ENCODE data around the gene C5orf58. TPM values are rescaled to one million over a fixed set of nuclear protein-coding genes. Genes with fewer than 3 reads are reported as not detected.

Gene C5orf58
- total and polyA plus RNA-seq, 2 donors (not counting 1 experiment from before 2014, with no cell fraction given), result not detected

DNA sequence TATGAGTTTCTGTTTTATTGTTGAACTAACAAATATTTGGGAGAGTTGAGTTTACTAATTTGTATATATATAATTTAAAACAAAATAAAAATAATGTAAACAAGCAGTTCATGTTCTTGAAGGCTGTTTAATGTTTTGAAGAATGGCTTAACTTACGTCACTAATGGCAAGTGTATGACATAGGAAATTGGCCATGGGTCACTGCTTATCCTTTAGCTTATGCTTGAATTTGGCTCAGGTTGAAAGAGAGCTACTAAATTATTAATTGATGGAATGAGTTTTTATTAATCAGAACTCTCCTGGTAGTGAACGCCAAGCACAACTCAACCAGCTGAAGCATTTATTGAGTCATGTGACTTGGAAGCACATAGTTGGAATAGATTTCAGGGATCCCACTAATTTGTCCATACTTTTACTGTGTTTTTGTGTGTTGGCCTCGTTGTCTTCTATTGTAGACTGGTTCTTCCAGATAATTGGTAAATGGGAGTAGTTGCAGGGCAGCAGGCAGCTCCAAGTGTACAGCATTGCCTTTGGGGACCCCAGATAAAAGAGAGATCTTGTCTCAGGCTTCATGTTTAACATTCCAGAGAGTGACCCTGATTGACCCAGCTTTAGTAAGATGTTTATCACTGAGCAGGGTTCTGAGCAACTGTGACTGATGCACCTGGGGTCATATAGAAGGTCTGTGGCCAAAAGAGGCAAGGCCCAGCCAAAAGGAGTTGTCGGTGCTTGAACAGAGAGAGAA lies 13.5 kb downstream of the C5orf58 start:
- H3K9me3 Mint-ChIP-seq (ENCODE audit: insufficient read depth), result no peaks in the 10 kb centered on the region
- peaks cover 4% of the 10 kb centered on the region for H3K27me3 Mint-ChIP-seq
- H3K36me3 ChIP-seq (replicated peaks in 1 of 2; ENCODE audit: control extremely low read depth in 1 of 2, control insufficient read depth in 1 of 2, extremely low read depth in 1 of 2, insufficient read depth in 2 of 2, low read length in 1 of 2), result peaks cover 3 to 5% of the 10 kb centered on the region in 2 experiments
- H4K20me1 ChIP-seq (ENCODE audit: control insufficient read depth, insufficient read depth, low read length, poor library complexity, severe bottlenecking), result no peaks in the 10 kb centered on the region
- no peak overlapping the region for H3K27ac Mint-ChIP-seq
- H2AFZ ChIP-seq (ENCODE audit: insufficient read depth, low read depth, low read length, poor library complexity, severe bottlenecking), result no peak overlapping the region
- H3K9me3 ChIP-seq (ENCODE audit: control extremely low read depth in 1 of 3, control insufficient read depth in 2 of 3, insufficient read depth in 1 of 3, low read length in 2 of 3), result no peaks in the 10 kb centered on the region
- H3K4me1 Mint-ChIP-seq, result peaks cover 2% of the 10 kb centered on the region
- H3K4me2 ChIP-seq (replicated peaks; ENCODE audit: low read depth, low read length, poor library complexity, severe bottlenecking), result no peak overlapping the region
- H3K4me1 ChIP-seq (ENCODE audit: control insufficient read depth in 2 of 2, insufficient read depth in 2 of 2, low read length in 2 of 2), result no peaks in the 10 kb centered on the region
- DNase-seq (no peak), ATAC-seq (ENCODE audit: low read depth) (no peak)
- intact Hi-C loops (cut with micrococcal nuclease), result no loop called here
- no peaks in the 10 kb centered on the region for H3K27me3 ChIP-seq (replicated peaks in 1 of 4; ENCODE audit: control extremely low read depth in 1 of 4, control insufficient read depth in 3 of 4, insufficient read depth in 4 of 4, low read length in 3 of 4)
- H3K4me3 Mint-ChIP-seq, result no peak overlapping the region
- no peak overlapping the region for H3K9ac ChIP-seq (ENCODE audit: low read length)
- H3K4me3 ChIP-seq (ENCODE audit: control extremely low read depth in 1 of 5, extremely low read depth in 1 of 5, insufficient read depth in 1 of 5, low read depth in 2 of 5, low read length in 4 of 5), result no peak overlapping the region
- no peak overlapping the region for H3K27ac ChIP-seq (ENCODE audit: low read length in 2 of 2)
- CTCF ChIA-PET, result interaction anchor here (0.9 to 2.0 kb wide), 3 partner anchors 19 to 93 kb away, joined by 3 to 8 read pairs (median 3); no protein-coding TSS in a partner anchor
- H3K79me2 ChIP-seq (ENCODE audit: control insufficient read depth, insufficient read depth, low read length), result no peaks in the 10 kb centered on the region
- no peak for TF ChIP-seq EZH2 (IDR thresholded peaks at IDR 0.05; ENCODE audit: borderline replicate concordance, insufficient read depth, low read depth, low read length, poor library complexity, severe bottlenecking)
- TF ChIP-seq CTCF (IDR thresholded peaks at IDR 0.05), result no peak
- whole genome bisulfite sequencing (ENCODE audit: insufficient coverage), result 89% methylated on average over 3 of the region's 4 CpGs
- POLR2A ChIA-PET, result no interaction called here

GRCh38 chr5:170247363-170247762 lies 14.6 kb downstream of the C5orf58 start:
- no peak for TF ChIP-seq CTCF (IDR thresholded peaks at IDR 0.05)
- no peak for TF ChIP-seq EZH2 (IDR thresholded peaks at IDR 0.05; ENCODE audit: borderline replicate concordance, insufficient read depth, low read depth, low read length, poor library complexity, severe bottlenecking)
- ChIA-PET POLR2A (no interaction called here), CTCF (interaction anchor here (2.0 kb wide), 1 partner anchor 18 kb away, joined by 8 read pairs; no protein-coding TSS in a partner anchor)
- intact Hi-C loops (cut with micrococcal nuclease), result no loop called here
- Histone ChIP-seq H3K9me3 (ENCODE audit: control extremely low read depth in 1 of 3, control insufficient read depth in 2 of 3, insufficient read depth in 1 of 3, low read length in 2 of 3) (no peaks in the 10 kb centered on the region), H3K4me2 (replicated peaks; ENCODE audit: low read depth, low read length, poor library complexity, severe bottlenecking) (no peak overlapping the region), H3K79me2 (ENCODE audit: control insufficient read depth, insufficient read depth, low read length) (no peaks in the 10 kb centered on the region), H3K27me3 (replicated peaks in 1 of 4; ENCODE audit: control extremely low read depth in 1 of 4, control insufficient read depth in 3 of 4, insufficient read depth in 4 of 4, low read length in 3 of 4) (no peaks in the 10 kb centered on the region), H2AFZ (ENCODE audit: insufficient read depth, low read depth, low read length, poor library complexity, severe bottlenecking) (no peak overlapping the region), H3K9ac (ENCODE audit: low read length) (no peak overlapping the region), H3K36me3 (replicated peaks in 1 of 2; ENCODE audit: control extremely low read depth in 1 of 2, control insufficient read depth in 1 of 2, extremely low read depth in 1 of 2, insufficient read depth in 2 of 2, low read length in 1 of 2) (peaks cover 5 to 6% of the 10 kb centered on the region in 2 experiments), H3K4me1 (ENCODE audit: control insufficient read depth in 2 of 2, insufficient read depth in 2 of 2, low read length in 2 of 2) (no peaks in the 10 kb centered on the region), H4K20me1 (ENCODE audit: control insufficient read depth, insufficient read depth, low read length, poor library complexity, severe bottlenecking) (no peaks in the 10 kb centered on the region), H3K27ac (ENCODE audit: low read length in 2 of 2) (no peak overlapping the region), H3K4me3 (ENCODE audit: control extremely low read depth in 1 of 5, extremely low read depth in 1 of 5, insufficient read depth in 1 of 5, low read depth in 2 of 5, low read length in 4 of 5) (no peak overlapping the region)
- Mint-ChIP-seq H3K4me1 (peaks cover 2% of the 10 kb centered on the region), H3K27ac (no peak overlapping the region), H3K4me3 (no peak overlapping the region), H3K27me3 (peaks cover 4% of the 10 kb centered on the region), H3K9me3 (ENCODE audit: insufficient read depth) (no peaks in the 10 kb centered on the region)
- DNase-seq, result no peak
- ATAC-seq (ENCODE audit: low read depth), result no peak
- WGBS (ENCODE audit: insufficient coverage), result no CpG with 5 or more reads among the region's 2 CpGs

Data from B cell (primary cell).